LNCaP clone FGC (cell line): ENCODE data around the gene XPO4.

Source experiments
- DNase-seq: peaks from one replicate; pipeline ENCODE4 v3.0.0-alpha.2; 2011; ENCODE audit warnings: low read depth
- H3K4me3 ChIP-seq: 2 replicates; pipeline ENCODE4 v1.5.1; 2011; ENCODE audit warnings: mild to moderate bottlenecking, low read depth, low read length, control low read depth
- TF ChIP-seq, protein P1 (sequence below): IDR thresholded peaks from 2 replicates; pipeline ENCODE4 v1.5.1; 2012; ENCODE audit warnings: mild to moderate bottlenecking; ENCODE audit not compliant: control insufficient read depth, insufficient read depth; ENCODE audit errors: extremely low read depth

The XPO4 gene

DNA sequence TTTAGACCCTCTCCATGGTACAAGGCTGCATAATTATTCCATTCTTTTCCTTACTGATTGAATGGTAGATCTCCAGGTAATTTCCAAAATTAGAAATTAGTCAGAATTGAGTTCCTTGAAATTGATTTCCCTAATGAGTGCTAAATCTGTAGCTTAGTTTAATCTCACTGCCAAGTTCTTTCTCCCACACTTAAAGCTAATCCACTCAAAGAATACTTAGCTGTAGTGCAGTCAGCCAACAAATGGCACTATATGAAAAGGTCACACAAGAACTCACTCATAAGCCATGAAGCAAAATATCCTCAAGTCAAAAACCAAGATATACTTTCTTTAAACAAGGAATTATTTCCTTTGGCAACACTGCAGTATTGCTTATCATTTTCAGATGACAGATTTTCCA lies 62.0 kb downstream of the XPO4 start:
- TF ChIP-seq, protein P1, sequence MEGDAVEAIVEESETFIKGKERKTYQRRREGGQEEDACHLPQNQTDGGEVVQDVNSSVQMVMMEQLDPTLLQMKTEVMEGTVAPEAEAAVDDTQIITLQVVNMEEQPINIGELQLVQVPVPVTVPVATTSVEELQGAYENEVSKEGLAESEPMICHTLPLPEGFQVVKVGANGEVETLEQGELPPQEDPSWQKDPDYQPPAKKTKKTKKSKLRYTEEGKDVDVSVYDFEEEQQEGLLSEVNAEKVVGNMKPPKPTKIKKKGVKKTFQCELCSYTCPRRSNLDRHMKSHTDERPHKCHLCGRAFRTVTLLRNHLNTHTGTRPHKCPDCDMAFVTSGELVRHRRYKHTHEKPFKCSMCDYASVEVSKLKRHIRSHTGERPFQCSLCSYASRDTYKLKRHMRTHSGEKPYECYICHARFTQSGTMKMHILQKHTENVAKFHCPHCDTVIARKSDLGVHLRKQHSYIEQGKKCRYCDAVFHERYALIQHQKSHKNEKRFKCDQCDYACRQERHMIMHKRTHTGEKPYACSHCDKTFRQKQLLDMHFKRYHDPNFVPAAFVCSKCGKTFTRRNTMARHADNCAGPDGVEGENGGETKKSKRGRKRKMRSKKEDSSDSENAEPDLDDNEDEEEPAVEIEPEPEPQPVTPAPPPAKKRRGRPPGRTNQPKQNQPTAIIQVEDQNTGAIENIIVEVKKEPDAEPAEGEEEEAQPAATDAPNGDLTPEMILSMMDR = no peak
- DNase-seq = no peak
- H3K4me3 ChIP-seq = no peak overlapping the region

DNA sequence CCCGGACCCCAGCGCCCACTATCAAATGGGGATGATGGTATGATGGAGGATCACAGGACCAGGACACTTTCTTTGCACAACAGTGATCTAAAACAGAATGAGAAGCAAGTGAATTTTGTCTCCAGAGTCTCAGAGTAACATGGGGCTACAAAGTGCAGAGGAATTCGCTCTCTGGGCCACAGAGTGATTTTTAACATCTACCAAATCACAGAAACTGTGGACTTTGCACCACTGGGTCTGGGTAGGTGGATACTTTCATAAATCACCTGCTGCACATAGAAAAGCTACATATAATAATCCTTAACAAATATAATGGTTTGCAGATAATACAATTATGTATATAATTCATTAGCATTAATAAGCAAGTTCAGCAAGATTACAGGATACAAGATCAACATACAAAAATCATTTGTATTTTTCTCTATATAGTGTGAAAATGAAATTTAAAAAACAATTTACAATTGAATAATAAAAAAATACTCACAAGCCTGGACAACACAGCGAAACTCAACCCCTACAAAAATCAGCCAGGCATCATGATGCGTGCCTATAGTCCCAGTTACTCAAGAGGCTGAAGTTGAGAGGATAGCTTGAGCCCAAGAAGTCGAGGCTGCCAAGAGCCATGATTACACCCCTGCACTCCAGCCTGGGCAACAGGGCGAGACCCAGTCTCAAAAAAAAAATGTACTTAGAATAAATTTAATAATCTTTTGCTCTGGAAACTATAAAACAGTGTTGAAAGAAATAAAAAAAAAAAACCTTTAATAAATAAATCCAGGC lies 68.5 kb downstream of the XPO4 start:
- TF ChIP-seq, protein P1 = no peak
- DNase-seq = no peak
- H3K4me3 ChIP-seq = no peak overlapping the region

DNA sequence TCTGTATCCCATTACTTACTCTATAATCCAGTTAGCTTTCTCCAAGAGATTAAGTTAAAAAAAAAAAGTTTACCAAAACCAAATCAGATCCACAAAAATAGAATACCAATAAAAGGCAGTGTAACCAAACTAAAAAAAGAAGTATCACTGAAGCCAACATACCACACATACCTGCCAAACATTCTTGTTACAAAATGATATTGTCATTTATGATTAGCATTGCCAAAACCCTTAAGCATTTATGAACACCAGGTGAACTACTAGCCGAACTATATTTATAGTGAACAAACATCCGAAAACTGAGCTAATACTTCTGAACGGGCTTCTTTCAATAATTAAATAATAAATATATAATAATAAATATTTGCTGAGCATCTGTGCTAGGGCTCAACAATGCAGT lies 69.7 kb downstream of the XPO4 start:
- H3K4me3 ChIP-seq = no peak overlapping the region
- TF ChIP-seq, protein P1 = no peak
- DNase-seq = peak; percentile 58

DNA sequence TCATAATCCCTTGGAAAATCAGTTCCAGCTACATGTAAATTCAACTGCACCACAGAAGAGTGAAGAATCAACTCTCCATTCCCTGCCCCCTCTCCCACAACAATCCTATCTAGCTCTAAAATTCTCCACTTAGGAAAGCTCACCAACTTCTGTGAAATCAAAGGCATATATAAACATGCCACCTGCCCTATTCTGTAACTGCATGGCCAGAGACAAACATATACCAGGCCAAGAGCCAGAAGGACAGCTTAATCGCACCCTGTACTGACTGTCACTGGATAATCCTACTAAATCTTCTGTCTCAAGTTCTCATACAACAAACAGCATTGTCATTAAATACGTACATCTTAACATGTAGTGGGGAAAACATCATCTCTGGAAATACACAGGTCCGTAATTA lies 70.6 kb downstream of the XPO4 start:
- TF ChIP-seq, protein P1 = no peak
- no peak for DNase-seq
- H3K4me3 ChIP-seq = no peak overlapping the region

DNA sequence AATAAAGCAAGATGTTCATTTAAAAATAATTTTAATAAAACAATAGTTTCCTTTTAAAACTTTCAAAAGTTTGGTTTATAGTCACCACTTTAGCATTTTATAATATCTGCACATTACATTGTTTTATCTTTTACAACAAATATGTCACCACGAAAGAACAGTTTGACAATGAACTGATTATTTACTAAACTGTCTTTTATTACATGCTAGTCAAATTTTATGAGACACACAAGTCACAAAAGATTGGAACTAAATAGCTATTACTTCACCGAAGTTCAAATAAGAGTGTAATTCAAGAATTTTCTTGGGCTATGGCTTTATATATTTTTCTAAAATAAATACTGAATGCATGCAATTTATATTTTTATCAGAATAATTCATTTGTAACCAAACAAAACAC lies 71.3 kb downstream of the XPO4 start:
- TF ChIP-seq, protein P1 = no peak
- DNase-seq = peak; percentile 44

DNA sequence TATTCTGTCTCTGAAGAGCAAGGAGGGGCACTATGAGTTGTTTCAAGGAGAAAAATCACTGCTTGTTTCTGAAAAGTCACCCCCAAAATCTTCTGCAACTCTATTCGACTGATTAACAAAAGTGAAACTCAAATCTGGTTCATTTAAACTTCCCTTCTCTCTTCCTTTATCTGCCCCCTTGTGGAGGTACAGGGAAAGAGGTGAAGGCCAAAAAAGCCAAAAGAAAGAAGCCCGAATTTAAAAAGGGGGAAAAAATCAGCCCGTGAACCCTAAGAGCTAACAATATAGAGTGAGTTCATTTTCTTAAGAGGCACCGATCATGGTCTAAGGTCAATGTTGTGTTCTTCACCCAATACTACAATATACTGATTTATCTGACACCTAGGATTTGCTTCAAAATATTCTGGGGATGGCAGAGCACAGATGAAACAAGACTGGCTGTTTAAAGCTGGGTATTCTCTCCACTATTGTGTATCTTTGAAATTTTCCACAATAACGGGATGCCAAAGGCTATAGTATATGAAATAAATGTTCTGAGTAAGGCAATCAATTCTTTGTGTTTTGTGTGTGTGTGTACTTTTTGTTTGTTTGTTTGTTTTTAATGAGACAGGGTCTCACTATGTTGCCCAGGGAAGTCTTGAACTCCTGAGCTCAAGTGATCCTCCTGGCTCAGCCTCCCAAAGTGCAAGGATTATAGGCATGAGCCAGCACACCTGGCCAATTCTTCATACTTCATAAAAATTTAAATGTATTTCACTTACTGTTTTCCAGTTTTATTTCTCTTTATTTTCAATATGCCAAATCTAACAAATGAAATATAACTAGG lies 73.8 kb downstream of the XPO4 start:
- no peak overlapping the region for H3K4me3 ChIP-seq
- DNase-seq = no peak
- TF ChIP-seq, protein P1 = peak; percentile 58

More for the DNA sequence above, 71.3 kb downstream of the XPO4 start:
- H3K4me3 ChIP-seq = no peak overlapping the region
